Mesodermal cell (in vitro differentiated cells): Measurements from ENCODE around the gene SAMD4A.

Experiments
- H3K27ac ChIP-seq: 2 replicates; pipeline ENCODE4 v1.7.0; 2013; ENCODE audit warnings: mild to moderate bottlenecking, low read depth, low read length, moderate library complexity; ENCODE audit not compliant: severe bottlenecking
- H3K36me3 ChIP-seq: 2 replicates; pipeline ENCODE4 v1.7.1; 2013; ENCODE audit warnings: mild to moderate bottlenecking, low read length, moderate library complexity; ENCODE audit not compliant: control insufficient read depth, insufficient read depth
- H3K4me1 ChIP-seq: one replicate; pipeline ENCODE4 v1.7.1; 2013; ENCODE audit warnings: mild to moderate bottlenecking, low read length; ENCODE audit not compliant: insufficient read depth, control insufficient read depth, poor library complexity, severe bottlenecking
- H3K4me3 ChIP-seq: 2 replicates; pipeline ENCODE4 v1.7.0; 2013; ENCODE audit warnings: low read length, control low read depth, mild to moderate bottlenecking; ENCODE audit not compliant: insufficient read depth, poor library complexity, severe bottlenecking; ENCODE audit errors: extremely low read depth
- H3K9me3 ChIP-seq: 2 replicates; pipeline ENCODE4 v1.7.1; 2013; ENCODE audit warnings: mild to moderate bottlenecking, low read length, moderate library complexity; ENCODE audit not compliant: control insufficient read depth
- WGBS, 2 experiments: methylation state at CpG; one replicate each; pipeline ENCODE4 v1.1.5; 2013; ENCODE audit warnings: missing lambda C conversion rate in 2 of 2; ENCODE audit not compliant: insufficient coverage in 2 of 2; 5-methylcytosine and 5-hydroxymethylcytosine counted together

SAMD4A gene

DNA sequence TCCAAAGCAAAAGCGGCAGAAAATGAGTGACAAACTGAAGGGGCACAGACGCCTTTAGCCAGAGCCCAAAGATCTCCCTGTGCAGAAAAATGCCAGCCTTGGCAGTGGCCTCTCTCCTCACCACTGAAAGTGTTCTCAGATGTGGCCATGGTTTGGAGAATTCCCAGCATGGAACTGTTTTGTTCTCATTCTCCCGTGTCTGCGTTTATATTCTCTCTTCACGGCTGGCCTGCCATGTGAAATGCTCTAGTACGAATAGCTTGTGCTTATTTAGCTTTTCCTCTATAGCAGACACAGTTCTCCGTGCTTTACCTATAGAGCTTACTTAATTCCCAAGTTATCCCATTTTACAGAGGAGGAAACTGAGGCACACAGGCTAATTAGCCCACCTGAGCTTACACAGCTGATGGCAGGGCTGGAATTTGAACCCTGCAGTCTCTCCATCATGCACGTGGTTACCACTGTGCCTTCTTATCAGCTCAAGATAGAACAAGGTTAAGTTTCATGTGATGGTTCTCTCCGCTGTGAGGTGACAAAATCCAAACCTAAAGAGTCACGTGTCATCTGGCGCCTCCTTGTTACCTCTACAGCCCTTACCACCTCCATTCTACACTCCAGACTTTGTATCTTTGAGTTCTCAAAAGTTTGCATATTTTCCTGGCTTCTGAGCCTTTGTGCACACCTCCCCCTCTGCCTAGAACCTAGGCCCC is 194.1 kb downstream of the SAMD4A start:
- peaks cover 26% of the 10 kb centered on the region for H3K4me1 ChIP-seq
- no peak overlapping the region for H3K4me3 ChIP-seq
- H3K36me3 ChIP-seq: peaks cover 87% of the 10 kb centered on the region
- 91 to 93% methylated on average over 10 to 11 of the region's 11 CpGs for WGBS, 2 experiments
- H3K27ac ChIP-seq: no peak overlapping the region
- no peaks in the 10 kb centered on the region for H3K9me3 ChIP-seq

DNA sequence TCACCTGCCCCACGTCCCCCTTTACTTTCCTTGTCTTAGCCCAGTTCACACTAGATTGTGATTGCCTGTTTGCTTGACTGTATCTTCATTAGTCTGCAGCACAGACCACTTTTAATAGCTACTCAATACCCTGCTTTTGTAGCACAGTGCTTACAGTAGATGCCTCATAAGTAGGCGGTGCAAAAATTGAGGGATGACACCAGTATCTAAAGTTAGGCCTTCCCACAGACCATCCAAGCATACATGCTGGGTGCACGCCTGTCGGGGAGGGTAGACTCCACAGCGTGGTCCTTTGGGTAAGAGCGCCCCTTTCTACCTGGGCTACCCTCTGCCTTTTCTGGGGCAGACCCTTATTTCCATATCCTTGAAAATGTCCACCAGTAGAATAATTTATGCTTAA is 194.9 kb downstream of the SAMD4A start:
- Histone ChIP-seq H3K9me3 (no peaks in the 10 kb centered on the region), H3K27ac (peak overlapping the region; percentile 16), H3K4me1 (peaks cover 26% of the 10 kb centered on the region), H3K4me3 (no peak overlapping the region), H3K36me3 (peaks cover 95% of the 10 kb centered on the region)
- 100% methylated on average over 2 to 3 of the region's 6 CpGs for WGBS, 2 experiments

DNA sequence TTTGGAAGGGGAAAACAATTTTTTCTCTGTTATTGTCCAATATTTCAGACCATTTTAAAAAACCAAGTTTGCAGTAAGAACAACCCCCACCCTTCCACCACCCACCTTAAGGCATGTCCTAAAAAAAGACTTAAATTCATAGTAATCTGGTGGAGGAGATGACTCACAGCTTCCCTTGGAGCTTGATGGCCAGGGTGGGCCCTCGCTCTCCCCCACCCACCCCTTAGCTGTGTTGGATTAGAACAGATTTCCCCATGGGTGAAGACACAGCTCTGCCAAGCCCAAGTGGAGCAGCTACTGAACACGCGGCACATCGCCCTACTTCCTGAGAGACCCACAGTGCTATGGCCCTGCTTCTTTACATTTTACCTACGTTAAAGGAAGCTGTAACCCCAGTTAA is 195.4 kb downstream of the SAMD4A start:
- Histone ChIP-seq H3K4me3 (no peak overlapping the region), H3K4me1 (peaks cover 26% of the 10 kb centered on the region), H3K9me3 (no peaks in the 10 kb centered on the region), H3K36me3 (peaks cover 94% of the 10 kb centered on the region), H3K27ac (peak overlapping the region; percentile 16)
- 92 to 96% methylated on average over 3 to 5 of the region's 5 CpGs for WGBS, 2 experiments

DNA sequence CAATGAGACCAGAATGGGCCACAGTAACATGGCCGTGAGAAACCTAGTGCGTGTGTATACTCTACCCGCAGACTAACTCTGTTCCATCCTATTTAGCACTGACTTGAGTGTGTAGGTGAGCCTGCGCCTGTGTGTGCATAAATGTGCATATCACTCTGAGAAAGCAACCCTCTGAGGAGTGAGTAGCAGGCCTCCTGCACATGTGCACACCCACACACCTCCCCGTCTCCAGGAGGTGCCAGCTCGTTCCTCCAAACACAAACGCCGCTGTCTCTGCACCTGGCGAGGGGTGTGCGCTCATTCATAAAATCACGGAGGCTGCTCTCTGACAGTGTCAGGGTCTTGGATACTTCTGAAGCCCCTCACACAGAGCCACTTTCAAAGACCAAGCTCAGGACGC is 196.8 kb downstream of the SAMD4A start:
- Histone ChIP-seq H3K9me3 (no peaks in the 10 kb centered on the region), H3K36me3 (peaks cover 94% of the 10 kb centered on the region), H3K27ac (no peak overlapping the region), H3K4me3 (no peak overlapping the region), H3K4me1 (peaks cover 26% of the 10 kb centered on the region)
- WGBS, 2 experiments: 95 to 96% methylated on average over 6 to 8 of the region's 12 CpGs

DNA sequence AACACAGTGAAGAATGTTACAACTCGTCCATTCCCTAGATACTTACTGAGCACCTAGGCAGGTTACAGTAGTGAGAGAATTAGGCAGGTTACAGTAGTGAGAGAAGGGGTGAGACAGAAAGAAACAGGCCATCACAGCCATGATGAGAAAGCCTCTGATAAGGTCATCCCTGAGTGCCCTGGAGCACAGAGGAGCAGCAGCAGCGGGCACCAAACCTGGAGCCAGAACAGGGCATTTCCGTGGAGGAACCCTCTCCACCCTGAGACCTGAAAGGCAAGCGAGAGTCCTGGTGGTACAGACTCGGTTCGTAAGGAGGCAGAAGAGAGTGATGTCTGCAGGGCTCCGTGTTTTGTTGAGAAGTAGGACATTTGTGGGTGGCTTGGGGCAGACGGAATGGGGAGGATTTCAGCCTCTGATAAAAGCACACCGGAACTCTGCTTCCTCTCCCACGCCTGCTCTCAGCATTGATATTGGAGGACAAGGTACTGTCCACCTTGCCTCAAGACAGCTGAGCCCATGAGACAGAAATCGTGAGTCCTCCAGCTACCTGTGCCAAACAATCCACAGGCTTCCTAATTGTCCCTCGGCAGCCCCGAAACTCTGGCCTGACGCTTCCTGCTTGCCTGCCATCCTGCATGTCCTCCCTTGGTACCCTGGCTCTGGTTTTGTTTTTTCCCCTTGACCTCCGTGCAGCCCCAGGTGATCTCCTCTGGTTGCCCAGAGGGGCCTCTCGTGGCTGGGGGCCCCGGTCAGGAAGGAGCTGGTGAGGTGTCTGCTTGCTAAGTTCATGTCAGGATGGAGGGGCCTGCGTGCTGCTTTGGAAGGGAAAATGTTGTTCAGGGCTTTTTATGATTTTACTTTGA is 199.6 kb downstream of the SAMD4A start:
- WGBS, 2 experiments: 96% methylated on average over 17 of the region's 18 CpGs
- Histone ChIP-seq H3K36me3 (peaks cover 89% of the 10 kb centered on the region), H3K4me3 (no peak overlapping the region), H3K4me1 (peaks cover 27% of the 10 kb centered on the region), H3K27ac (no peak overlapping the region), H3K9me3 (no peaks in the 10 kb centered on the region)

DNA sequence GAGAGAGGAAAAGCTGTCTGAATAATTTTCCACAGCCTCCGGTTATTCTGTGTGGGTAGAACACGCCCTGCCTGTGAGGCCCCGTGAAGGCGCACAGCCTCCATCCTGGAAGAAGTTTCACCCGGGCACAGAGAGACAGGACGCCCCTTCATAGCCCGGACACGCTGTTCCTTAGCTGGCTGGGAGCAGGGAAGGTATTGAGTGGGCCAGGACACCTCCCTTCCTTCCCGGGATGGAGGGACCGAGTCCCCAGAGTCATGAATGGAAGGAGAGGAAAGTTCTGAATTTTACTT is 200.2 kb downstream of the SAMD4A start:
- H3K9me3 ChIP-seq: no peaks in the 10 kb centered on the region
- no peak overlapping the region for H3K27ac ChIP-seq
- no peak overlapping the region for H3K4me3 ChIP-seq
- 95 to 98% methylated on average over 7 to 10 of the region's 10 CpGs for WGBS, 2 experiments
- peaks cover 89% of the 10 kb centered on the region for H3K36me3 ChIP-seq
- H3K4me1 ChIP-seq: peaks cover 27% of the 10 kb centered on the region

DNA sequence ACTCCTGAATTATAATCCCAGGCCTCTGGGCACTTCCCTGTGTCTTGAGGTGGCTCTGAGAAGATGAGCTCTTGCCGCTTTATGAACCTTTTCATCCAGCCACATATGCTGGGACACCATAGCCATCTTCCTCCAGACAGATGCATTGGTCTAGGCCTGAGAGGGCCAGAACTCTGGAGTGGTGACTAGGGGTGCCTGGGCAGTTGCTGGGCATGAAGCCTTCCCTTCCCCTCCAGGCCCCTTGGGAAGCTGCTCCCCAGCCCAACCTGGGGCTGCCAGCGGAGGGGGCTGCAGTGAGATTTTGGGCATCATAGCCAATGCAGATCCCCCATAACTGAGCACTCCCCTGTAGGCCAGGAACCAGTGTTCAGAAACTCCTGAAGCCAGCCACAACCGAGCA is 200.5 kb downstream of the SAMD4A start:
- Histone ChIP-seq H3K4me1 (peaks cover 27% of the 10 kb centered on the region), H3K36me3 (peaks cover 87% of the 10 kb centered on the region), H3K9me3 (no peaks in the 10 kb centered on the region), H3K27ac (no peak overlapping the region), H3K4me3 (no peak overlapping the region)
- WGBS, 2 experiments: 86 to 93% methylated on average over 1 to 3 of the region's 3 CpGs

DNA sequence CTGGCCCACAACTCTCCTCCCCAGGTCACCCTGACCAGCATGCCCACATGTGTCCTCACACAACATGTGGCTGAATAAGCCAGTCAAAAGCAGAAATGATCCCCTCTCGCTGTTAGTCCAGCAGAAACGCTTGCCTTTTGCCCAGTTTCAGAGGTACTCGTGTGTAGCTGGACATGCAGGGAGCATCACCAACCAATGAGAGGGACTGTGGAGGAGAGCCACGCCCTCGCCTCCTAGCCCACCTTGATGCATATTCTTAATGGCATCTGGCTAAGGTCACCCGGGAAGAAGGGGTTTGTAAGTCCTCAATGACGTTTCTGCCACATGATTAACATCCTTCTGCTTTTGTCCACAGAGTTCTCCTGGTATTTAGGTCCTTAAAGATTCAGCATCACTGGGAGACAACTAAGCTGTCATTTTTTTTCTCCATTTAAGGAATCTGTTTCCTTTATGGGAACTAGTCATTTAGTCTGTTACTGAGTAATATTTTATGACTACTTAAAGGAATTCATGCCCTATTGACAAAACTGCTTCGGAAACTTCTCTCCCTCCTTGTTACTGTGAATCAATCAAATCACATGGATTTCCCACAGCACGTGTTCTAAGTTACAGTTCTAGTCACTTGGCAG is 201.7 kb downstream of the SAMD4A start:
- peaks cover 31% of the 10 kb centered on the region for H3K4me1 ChIP-seq
- H3K4me3 ChIP-seq: no peak overlapping the region
- H3K27ac ChIP-seq: no peak overlapping the region
- peaks cover 78% of the 10 kb centered on the region for H3K36me3 ChIP-seq
- 92 to 96% methylated on average over 9 of the region's 9 CpGs for WGBS, 2 experiments
- H3K9me3 ChIP-seq: no peaks in the 10 kb centered on the region

DNA sequence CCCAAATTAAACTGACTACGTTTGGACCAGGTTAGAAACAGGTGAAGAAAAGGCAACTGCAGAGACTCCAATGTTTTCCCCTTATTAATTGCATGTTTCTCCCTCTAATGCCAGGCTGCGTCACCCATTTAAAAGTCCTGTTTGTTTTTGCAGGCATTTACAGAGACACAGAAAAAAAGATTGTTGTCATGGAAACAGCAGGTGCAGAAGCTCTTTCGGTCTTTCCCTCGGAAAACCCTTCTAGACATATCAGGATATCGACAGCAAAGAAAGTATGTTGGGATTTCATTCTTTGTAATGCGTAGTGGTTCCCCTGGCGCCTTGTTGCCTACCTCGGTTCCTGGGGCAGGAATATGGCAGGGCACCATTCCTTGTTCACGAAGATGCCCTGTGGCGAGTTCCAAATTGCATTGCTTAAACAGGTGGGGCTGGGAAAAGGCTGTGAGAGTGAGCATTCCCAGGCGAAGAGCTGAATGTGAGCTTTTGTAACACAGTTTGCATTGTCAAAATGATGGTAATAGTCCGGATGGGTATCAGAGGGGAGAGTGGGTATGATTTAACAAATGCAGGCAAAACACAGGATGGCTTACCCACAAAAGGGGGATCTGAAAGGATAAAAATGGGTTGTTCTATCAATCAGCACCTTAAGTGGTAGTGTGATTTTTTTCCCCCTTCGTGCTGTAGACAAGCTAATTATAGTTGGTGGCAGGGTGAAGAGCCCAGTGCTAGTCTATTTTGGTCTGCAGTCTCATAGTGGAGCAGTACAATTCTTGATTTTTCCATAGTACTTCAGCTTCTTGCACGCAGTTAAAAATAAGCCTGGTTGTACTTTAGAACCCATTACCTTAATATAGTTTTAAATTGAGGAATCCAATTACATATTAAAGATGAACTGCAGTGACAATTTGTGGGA is 203.3 kb downstream of the SAMD4A start:
- Histone ChIP-seq H3K4me3 (no peak overlapping the region), H3K9me3 (no peaks in the 10 kb centered on the region), H3K36me3 (peaks cover 73% of the 10 kb centered on the region), H3K27ac (no peak overlapping the region), H3K4me1 (peaks cover 29% of the 10 kb centered on the region)
- 95 to 97% methylated on average over 12 to 13 of the region's 14 CpGs for WGBS, 2 experiments

DNA sequence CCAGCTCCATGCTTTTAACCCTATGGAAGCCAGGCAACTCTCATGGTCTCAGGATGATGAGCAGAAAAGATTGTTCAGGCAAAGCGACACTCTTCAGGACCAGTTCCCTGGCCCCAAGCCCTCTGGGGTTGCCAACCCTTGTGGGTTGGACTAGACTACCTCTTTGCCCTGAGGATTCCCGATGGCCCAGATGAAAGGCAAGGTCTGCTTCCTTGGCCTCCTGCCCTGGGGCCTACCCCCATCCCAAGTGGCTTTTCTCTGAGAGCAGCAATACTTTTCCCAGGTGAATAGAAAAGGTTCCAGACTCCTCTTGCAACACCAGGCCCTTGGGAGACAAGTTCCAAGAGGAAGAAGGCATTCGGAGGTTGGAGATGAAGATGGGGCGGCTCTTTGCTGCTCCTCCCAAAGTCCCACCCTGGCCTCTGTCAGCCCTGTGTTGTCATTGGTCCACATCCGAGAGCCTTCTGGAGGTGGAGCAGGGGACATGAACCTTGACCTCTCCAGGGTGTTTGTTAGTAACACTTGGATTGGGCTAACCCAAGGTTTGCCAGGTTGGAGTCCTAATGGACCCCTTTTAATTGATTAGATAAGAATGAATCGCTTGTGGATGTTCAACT is 204.6 kb downstream of the SAMD4A start:
- no peaks in the 10 kb centered on the region for H3K9me3 ChIP-seq
- H3K36me3 ChIP-seq: peaks cover 73% of the 10 kb centered on the region
- peaks cover 29% of the 10 kb centered on the region for H3K4me1 ChIP-seq
- H3K4me3 ChIP-seq: no peak overlapping the region
- 93 to 97% methylated on average over 2 to 4 of the region's 6 CpGs for WGBS, 2 experiments
- peak overlapping the region; percentile 99 for H3K27ac ChIP-seq
